ENCODE data around the gene BCAS2. TPM values are rescaled to one million over a fixed set of nuclear protein-coding genes. Genes with fewer than 3 reads are reported as not detected.
"Not testable (repeated sequence)": the region's sequence is repeated elsewhere in the genome, so short reads cannot be mapped to it uniquely, and the experiment has no call there.

BCAS2 gene
- total RNA-seq, 1 donor from 2014 or later, result 32.5 TPM

DNA sequence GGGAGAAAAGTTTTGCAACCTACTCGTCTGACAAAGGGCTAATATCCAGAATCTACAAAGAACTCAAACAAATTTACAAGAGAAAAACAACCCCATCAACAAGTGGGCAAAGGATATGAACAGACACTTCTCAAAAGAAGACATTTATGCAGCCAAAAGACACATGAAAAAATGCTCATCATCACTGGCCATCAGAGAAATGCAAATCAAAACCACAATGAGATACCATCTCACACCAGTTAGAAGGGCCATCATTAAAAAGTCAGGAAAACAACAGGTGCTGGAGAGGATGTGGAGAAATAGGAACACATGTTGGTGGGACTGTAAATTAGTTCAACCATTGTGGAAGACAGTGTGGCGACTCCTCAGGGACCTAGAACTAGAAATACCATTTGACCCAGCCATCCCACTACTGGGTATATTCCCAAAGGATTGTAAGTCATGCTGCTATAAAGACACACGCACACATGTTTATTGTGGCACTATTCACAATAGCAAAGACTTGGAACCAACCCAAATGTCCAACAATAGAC, 18.4 kb downstream of the BCAS2 start:
- ATAC-seq; DNase-seq; intact Hi-C loops (cut with micrococcal nuclease): not testable (repeated sequence)

DNA sequence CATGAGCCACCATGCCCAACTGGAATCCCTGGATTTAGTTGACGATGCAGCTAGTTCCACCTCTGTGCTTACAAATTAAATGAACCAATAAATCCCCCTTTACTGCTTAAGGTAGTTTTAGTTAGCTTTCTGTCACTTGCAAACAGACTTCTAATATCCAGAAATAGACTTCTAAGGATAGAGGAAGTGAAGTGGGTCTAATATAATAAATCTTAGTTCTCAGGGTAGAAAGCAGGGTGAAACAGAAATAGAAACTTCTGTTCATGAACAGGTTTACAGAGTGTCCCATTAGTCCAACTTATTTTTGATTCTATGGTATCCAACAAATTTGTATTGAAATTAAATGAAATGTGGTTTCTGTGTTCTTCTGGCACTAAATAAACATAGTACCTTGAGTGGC, 20.1 kb downstream of the BCAS2 start:
- ATAC-seq (no peak), DNase-seq (no peak)
- intact Hi-C loops (cut with micrococcal nuclease), result no loop called here

DNA sequence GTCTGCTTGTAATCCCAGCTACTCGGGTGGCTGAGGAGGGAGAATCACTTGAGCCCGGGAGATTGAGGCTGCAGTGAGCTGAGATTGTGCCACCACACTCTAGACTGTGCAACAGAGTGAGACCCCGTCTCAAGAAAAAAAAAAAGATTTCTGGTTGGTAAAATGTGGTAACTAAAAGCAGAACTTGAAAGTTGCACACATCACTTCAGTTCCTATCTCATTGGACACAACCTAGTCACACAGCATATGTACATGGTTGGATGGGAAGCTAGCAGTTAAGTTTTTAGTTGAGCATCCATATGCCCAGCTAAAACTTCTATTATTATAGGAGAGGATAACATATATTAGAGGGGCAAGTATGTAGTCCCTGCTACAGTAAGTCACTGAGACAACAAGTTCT, 22.1 kb downstream of the BCAS2 start:
- no peak for DNase-seq
- ATAC-seq, result no peak
- intact Hi-C loops (cut with micrococcal nuclease), result no loop called here

DNA sequence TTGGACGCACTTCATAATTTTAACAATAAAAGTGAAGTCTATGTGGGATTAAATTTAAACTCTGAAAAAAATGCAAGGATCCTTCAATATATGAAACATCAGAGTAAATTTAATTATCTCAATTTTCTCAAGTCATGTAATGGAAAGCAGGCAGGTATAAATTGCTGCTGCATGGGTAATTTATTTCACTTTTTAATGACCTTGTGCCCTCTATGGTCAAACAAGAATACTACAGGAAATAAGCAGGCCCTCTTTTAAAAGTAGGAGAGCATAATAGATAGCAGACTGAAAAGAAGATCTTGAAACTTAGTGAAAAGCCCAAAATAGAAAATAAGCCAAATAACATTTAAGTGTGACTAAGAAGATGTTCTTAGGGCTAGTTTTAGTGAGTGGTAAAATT, 22.9 kb downstream of the BCAS2 start:
- intact Hi-C loops (cut with micrococcal nuclease), result no loop called here
- no peak for ATAC-seq
- DNase-seq, result no peak

DNA sequence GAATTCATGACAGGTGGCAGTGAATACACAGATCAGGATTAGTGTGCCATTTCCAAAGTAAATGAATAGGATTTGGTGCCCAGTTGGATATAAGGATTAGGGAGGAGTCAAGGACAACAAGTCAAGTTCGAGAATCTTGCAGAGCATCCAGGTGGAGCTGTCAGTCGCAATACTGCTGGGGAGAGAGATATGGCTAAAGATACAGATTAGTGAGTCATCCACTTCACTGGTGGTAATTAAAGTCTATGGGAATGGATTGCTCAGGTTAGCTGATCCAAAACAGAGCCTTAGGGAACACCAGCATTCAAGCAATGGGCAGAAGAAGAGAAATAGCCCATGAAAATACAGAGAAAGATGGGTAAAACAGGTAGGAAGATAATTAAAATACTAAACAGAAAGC, 26.8 kb downstream of the BCAS2 start:
- intact Hi-C loops (cut with micrococcal nuclease), result no loop called here

DNA sequence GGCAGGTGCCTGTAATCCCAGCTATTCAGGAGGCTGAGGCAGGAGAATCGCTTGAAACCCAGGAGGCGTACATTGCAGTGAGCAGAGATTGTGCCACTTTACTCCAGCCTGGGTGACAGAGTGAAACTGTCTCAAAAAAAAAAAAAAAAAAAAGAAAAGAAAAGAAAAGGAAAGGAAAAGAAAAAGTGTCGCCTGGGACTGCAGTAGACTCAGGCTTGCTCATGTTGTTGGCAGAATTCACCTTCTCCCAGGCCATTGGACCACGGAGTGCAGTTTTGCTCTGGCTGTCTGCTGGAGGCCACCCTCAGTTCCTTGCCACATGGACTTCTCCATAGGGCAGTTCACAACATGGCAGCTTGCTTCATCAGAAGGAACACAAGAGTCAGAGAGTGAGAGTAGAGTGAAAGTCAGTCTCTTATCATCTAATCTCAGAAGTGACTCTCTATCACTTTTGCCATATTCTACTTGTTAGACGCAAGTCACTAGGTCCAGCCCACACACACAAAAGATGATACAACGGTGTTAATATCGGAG, 29.2 kb downstream of the BCAS2 start:
- ATAC-seq, result no peak
- intact Hi-C loops (cut with micrococcal nuclease), result no loop called here
- no peak for DNase-seq

More for the DNA sequence above, 26.8 kb downstream of the BCAS2 start:
- DNase-seq, result no peak
- no peak for ATAC-seq

DNA sequence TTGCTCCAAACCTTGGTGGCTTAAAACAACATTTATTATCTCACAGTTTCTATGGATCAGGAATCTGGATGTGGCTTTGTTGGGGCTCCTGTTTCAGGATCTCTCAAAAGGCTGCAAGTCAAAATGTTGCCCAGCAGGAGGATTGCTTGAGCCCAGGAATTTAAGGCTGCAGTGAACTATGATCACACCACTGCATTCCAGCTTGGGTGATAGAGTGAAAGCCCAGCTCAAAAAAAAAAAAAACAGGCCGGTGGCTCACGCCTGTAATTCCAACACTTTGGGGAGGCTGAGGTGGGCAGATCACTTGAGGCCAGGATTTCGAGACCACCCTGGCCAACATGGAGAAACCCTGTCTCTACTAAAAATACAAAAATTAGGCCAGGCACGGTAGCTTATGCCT, 30.0 kb downstream of the BCAS2 start:
- DNase-seq, result no peak
- intact Hi-C loops (cut with micrococcal nuclease), result no loop called here
- no peak for ATAC-seq

DNA sequence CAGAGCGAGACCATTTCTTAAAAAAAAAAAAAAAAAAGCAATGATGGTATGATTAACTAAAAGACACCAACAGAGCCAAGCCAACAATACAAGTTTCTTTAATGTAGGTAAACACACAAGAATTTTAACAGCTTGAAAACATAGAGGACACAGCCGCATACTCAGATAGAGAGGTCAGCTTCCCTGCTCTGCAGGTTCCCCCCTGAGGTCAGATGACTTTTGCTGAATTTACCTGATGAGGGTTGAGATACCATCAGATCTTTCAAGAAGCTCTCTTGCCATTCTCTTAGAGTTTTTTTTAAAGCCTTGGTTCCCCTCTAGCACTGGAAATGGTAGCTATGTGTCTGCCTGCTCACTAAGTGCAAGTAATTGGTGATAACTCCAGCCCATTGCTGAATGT, 31.1 kb downstream of the BCAS2 start:
- DNase-seq (no peak), ATAC-seq (no peak)
- intact Hi-C loops (cut with micrococcal nuclease), result no loop called here

DNA sequence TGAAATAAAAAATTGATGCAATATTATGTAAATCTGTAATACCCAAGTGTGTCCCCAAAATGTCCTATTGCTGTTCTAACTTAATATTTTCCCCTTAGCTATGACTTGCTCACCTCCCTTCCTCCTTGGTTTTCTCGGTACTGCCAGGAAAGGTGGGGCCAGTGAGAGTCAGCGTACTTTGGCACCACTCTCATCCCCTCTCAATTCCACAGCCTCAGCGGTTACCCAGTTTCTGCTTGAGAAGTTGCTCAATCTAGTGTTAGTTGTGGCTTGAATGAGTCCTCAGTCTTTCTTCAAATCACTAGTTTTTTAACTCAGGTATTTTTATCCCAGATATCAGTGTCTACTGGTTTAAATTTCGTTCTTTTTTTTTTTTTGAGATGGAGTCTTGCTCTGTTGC, 32.3 kb downstream of the BCAS2 start:
- ATAC-seq (no peak), DNase-seq (no peak)
- intact Hi-C loops (cut with micrococcal nuclease), result loop anchor here (10.0 kb wide), 1 partner anchor 724 kb away; no protein-coding TSS in a partner anchor

DNA sequence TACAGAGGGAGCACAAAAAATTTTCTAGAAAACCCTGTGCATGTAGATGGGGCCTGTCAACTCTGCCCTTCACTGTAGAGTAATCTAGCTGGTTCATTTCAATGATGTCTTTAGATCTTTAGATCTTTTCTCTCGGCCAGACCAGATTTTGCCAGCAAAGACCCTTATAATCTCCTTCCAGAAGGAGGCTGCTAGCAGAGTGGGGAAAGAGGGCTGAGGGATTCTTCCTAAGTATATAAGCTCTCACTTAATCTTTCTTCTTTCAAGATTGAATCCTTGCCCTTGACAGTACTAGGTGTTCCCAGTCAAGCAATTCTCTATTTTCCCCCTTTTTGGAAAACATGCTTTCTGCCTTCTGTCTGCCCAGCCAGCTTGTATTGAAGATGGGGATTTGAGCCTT, 34.3 kb downstream of the BCAS2 start:
- no peak for DNase-seq
- no peak for ATAC-seq
- intact Hi-C loops (cut with micrococcal nuclease), result loop anchor here (10.0 kb wide), 1 partner anchor 722 kb away; no protein-coding TSS in a partner anchor

DNA sequence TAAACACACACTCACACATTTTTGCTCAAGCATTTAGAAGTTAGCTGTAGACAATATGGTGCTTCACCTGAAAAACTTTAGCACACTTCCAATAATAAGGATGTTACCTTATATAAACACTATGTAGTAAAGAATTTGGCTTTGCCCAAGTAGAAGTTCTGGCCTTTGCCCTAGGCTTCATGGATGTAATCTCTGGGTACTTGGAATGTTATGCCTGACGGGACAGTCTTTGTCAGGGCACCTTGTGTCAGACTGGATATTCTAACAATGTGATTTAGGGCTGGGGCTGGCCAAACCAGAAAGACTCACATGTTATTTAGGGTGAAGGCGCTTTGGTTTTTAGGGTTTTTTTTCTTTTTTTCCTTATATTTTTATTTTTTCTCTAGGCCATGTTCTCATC, 35.6 kb downstream of the BCAS2 start:
- intact Hi-C loops (cut with micrococcal nuclease), result loop anchor here (10.0 kb wide), 1 partner anchor 721 kb away; no protein-coding TSS in a partner anchor
- ATAC-seq, result no peak

DNA sequence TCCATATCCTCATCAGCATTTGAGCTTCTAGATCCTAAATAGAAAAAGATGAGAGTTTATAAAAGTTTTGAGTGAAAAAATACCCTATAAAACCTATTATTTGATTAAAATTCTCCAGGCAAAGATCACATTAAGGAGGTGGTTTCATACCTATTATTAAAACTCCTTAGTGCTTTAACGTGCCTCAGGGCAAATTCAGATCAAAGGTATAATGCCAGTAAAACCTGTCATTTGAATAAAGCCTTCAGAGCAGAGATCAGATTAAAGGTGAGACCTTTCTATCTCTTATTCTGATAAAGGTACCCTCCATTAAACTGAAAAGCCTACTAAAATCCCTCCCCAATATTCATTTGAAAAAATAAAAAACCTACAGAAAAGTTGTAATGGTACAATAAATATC, 36.1 kb downstream of the BCAS2 start:
- DNase-seq (no peak), ATAC-seq (no peak)
- intact Hi-C loops (cut with micrococcal nuclease), result loop anchor here (10.0 kb wide), 1 partner anchor 721 kb away; no protein-coding TSS in a partner anchor

More for the DNA sequence above, 35.6 kb downstream of the BCAS2 start:
- DNase-seq, result no peak

DNA sequence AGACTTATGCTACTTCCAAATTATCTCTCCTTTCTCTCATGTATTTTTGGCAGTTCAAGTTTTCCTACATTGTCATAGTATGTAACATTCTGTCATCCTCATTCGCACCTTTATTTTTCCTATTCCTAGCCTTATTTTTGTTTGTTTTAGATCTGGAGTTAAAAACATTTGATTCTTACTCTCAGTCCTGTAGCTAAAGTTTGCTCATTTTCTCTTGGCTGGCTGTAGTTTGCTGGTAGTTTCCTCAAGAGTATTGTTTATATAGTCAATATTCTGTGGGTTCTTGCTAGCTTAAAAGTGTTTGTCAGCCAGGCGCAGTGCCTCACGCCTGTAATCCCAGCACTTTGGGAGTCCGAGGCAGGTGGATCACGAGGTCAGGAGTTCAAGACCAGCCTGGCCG, 40.6 kb downstream of the BCAS2 start:
- intact Hi-C loops (cut with micrococcal nuclease), result loop anchor here (10.0 kb wide), 1 partner anchor 716 kb away; no protein-coding TSS in a partner anchor
- DNase-seq, result no peak
- no peak for ATAC-seq

DNA sequence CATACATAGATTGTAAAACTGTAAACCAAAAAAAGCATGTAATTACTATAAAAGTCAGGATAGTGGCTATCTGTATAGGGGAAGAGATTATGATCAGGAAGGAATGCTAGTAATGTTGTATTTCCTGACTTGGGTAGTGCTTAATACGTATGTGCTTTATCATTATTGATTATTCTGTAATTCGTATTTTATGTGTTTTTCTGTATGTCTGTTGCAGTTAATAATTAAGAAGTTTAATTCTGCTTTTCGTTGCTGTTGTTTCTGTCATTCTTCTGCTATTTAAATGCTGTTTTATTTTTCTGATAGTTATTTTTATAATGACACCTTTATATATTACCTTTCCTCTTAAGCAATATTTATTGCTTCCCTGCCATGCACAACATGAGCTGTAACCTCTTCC, 41.1 kb downstream of the BCAS2 start:
- intact Hi-C loops (cut with micrococcal nuclease), result loop anchor here (10.0 kb wide), 1 partner anchor 715 kb away; no protein-coding TSS in a partner anchor
- ATAC-seq, result no peak
- no peak for DNase-seq

DNA sequence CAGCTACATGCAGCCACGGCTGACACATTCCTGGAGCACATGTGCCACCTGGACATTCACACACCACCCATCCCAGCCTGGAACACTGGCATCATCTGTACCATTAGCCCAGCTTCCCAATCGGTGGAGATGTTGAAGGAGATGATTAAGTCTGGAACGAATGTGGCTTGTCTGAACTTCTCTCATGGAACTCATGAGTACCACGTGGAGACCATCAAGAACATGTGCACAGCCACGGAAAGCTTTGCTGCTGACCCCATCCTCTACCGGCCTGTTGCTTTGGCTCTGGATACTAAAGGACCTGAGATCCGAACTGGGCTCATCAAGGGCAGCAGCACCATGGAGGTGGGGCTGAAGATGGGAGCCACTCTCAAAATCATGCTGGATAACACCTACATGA, 45.4 kb downstream of the BCAS2 start:
- ATAC-seq, result no peak
- intact Hi-C loops (cut with micrococcal nuclease), result no loop called here

DNA sequence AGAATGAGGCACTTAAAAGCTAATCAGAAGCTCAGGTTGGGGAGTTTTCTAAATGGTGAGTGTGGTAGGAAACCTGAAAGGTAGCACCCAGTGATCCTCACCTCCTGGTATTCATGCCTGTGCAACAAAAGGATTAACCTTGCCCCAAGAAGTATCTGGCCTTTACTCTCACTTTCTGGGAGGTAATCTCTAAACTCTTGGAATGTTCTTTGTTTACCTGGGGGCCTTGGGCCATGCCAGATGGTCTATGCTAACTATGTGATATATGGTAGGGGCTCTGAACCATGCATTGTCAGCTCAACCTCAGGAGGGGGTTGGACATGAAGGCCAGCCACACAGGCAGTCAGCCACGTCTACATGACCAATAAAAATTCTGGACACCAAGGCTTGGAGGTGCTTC, 46.0 kb downstream of the BCAS2 start:
- DNase-seq, result no peak
- no peak for ATAC-seq
- intact Hi-C loops (cut with micrococcal nuclease), result no loop called here

More for the DNA sequence above, 45.4 kb downstream of the BCAS2 start:
- no peak for DNase-seq

DNA sequence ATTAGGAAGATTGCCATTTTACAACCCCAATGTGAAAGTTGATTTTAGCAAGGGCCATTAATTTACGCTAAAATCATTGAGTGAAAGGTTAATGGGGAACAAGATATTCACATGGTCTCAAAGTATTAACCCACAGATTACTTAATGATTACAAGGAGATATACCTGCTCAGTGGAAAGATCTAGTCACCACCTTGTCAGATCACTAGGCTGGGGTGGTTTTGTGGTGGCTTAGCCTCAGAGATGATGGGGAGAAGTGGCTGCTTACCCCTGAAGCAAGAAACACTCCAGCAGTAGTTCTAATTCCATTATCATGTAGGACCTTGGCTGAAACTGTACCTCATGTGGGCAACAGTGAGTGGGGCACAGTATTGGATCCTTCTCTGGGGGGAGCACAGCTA, 50.3 kb downstream of the BCAS2 start:
- no peak for DNase-seq
- no peak for ATAC-seq
- intact Hi-C loops (cut with micrococcal nuclease), result no loop called here

DNA sequence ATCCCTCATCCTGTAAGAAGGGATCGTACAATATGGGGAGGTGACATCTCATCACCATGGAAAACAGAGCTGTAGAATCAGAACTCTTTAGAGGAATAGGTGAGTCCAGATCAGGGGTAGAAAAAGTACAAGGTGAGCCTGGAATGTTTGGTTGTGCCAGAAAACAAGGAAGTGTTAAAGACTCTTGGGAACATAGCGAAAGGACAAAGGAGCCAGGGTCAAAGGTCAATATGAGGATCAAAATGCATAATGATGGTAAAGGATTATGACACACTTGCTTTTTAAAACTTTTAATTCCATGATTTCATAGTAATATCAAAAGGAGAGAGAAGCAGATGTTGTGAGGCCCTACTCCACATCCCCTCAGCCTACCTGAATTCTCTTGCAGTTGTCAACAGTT, 51.2 kb downstream of the BCAS2 start:
- intact Hi-C loops (cut with micrococcal nuclease), result no loop called here
- ATAC-seq (no peak), DNase-seq (no peak)

DNA sequence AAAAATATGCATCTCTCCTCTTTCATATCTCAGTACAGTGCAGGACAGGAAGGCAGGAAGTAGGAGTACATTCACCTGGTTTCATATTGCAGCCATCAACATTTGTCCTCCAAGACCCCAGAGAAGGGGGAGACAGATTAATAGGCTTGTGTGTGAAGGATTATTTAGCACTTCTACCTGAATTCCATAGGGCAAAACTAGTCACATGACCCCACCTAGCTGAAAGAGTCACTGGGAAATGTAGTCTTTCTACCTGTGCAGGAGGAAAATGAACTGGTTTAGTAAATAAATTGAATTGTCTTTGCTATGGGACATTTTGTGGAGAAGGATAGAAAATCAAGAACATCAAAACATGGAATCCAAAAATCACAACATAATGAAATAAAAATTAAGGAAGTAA, 56.5 kb downstream of the BCAS2 start:
- DNase-seq (no peak), ATAC-seq (no peak)
- intact Hi-C loops (cut with micrococcal nuclease), result no loop called here

DNA sequence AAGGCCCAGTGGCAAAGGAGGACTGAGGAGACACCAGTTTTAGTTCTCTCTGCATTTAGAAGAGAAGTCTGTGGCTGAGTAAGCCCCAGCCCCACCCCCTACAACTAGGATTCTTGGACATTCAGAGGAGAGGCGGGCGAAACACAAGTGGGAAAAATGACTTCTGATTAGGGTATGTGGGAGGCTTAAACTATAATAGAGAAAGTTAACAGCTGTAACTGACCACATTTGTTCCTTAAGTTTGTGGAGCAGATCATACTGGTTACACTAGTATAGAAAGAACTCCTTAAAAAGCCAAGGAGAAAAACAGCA, 59.2 kb downstream of the BCAS2 start:
- DNase-seq, result no peak
- no peak for ATAC-seq
- intact Hi-C loops (cut with micrococcal nuclease), result no loop called here

DNA sequence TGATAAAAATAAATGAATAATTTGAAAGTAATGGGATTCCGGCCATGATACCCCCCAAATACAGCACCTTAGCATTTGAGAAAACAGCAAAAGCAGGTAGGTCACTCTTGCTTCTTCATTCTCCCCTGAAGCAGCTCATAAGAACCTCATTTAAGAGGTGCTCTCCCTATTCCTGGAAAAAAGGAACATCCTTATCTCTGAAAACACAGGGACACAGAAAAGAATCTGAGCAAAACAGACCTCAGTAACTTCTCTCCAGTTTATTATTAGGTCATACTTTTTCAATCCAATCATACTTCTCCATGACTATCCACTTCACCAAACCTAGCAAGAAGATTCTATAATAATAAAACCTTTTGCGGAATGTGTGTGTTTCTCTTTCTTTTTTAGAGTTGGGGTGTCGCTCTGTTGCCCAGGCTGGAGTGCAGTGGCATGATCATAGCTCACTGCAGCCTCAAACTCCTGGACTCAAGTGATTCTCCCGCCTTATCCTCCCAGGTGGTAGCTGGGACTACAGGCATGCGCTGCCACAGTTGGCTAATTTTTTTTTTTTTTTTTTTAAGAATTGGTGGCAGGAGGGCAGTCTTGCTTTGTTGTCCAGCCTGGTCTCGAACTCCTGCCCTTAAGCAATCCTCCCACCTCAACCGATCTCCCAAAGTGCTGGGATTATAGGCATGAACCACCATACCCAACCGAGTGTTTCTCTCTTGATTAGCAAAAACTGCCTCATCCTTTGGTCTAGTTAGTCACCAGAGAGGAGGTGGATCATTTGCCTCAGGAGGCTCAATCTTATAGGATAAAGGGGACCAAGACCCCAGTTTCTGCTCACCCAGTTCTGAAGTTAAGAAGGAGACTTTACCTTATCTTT, 59.8 kb downstream of the BCAS2 start:
- intact Hi-C loops (cut with micrococcal nuclease), result no loop called here
- ATAC-seq (no peak), DNase-seq (no peak)
